ENCODE data around the gene OCA2. TPM values are rescaled to one million over a fixed set of nuclear protein-coding genes. Genes with fewer than 3 reads are reported as not detected.

The OCA2 gene
- polyA plus RNA-seq, 1 donor (not counting 4 experiments of a cell fraction or from before 2014, with no cell fraction given): 0.05 TPM

DNA sequence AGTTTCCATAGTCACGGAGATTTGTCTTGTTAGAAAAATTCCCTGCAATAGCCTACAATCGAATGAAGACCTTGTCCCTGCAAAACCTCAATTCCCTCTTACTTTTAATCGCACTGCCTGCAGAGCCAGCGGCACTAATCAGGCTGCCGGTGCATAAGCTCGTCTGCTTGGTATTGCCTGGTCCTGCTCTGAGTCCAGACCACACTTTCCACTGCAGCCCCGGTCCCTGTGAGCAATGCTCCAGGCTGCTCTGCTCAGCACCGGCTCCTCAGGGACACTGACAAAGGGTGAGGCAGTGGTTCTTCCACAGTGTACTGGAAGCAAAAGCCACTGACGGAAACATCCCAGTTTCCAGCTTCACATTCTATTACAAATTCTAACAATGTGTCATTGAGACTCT lies 164.3 kb downstream of the OCA2 start:
- FAIRE-seq (no peak), DNase-seq (ENCODE audit: low read depth, low spot score) (no peak)
- Histone ChIP-seq H3K27ac (ENCODE audit: control insufficient read depth, insufficient read depth, low read length) (no peak overlapping the region), H3K4me3 (ENCODE audit: control insufficient read depth in 2 of 3, extremely low read depth in 1 of 3, insufficient read depth in 2 of 3, low read depth in 1 of 3, low read length in 3 of 3) (no peak overlapping the region), H3K9ac (ENCODE audit: control insufficient read depth, extremely low read depth, insufficient read depth, low read length) (no peak overlapping the region), H2AFZ (ENCODE audit: control insufficient read depth, low read length) (no peak overlapping the region), H3K27me3 (ENCODE audit: control insufficient read depth, extremely low read depth, insufficient read depth, low read length) (no peaks in the 10 kb centered on the region), H3K36me3 (ENCODE audit: control insufficient read depth in 2 of 2, extremely low read depth in 1 of 2, insufficient read depth in 2 of 2, low read length in 2 of 2) (no peaks in the 10 kb centered on the region), H3K4me2 (ENCODE audit: control insufficient read depth, extremely low read depth, insufficient read depth, low read depth, low read length) (no peak overlapping the region), H3K9me1 (ENCODE audit: control insufficient read depth, extremely low read depth, insufficient read depth, low read length) (no peaks in the 10 kb centered on the region), H4K20me1 (ENCODE audit: control insufficient read depth, extremely low read depth, insufficient read depth, low read length) (no peaks in the 10 kb centered on the region), H3K79me2 (ENCODE audit: control insufficient read depth, insufficient read depth, low read length) (no peaks in the 10 kb centered on the region), H3K4me1 (ENCODE audit: control insufficient read depth, extremely low read depth, insufficient read depth, low read length) (no peaks in the 10 kb centered on the region), H3K9me3 (ENCODE audit: control insufficient read depth, low read depth, low read length) (no peaks in the 10 kb centered on the region)
- dilution Hi-C loops (cut with MboI; ENCODE audit: extremely low pct_ligation_motif_present, low sequenced_read_pairs): no loop called here
- TF ChIP-seq, protein P1, sequence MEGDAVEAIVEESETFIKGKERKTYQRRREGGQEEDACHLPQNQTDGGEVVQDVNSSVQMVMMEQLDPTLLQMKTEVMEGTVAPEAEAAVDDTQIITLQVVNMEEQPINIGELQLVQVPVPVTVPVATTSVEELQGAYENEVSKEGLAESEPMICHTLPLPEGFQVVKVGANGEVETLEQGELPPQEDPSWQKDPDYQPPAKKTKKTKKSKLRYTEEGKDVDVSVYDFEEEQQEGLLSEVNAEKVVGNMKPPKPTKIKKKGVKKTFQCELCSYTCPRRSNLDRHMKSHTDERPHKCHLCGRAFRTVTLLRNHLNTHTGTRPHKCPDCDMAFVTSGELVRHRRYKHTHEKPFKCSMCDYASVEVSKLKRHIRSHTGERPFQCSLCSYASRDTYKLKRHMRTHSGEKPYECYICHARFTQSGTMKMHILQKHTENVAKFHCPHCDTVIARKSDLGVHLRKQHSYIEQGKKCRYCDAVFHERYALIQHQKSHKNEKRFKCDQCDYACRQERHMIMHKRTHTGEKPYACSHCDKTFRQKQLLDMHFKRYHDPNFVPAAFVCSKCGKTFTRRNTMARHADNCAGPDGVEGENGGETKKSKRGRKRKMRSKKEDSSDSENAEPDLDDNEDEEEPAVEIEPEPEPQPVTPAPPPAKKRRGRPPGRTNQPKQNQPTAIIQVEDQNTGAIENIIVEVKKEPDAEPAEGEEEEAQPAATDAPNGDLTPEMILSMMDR (optimal IDR thresholded peaks at IDR 0.05 in 1 of 3, IDR thresholded peaks at IDR 0.05 in 1 of 3, conservative IDR thresholded peaks at IDR 0.05 in 1 of 3; ENCODE audit: extremely low read depth in 1 of 3, insufficient read depth in 2 of 3, low read length in 3 of 3): no peak
- TF ChIP-seq EZH2 (IDR thresholded peaks at IDR 0.05; ENCODE audit: low read length): no peak

DNA sequence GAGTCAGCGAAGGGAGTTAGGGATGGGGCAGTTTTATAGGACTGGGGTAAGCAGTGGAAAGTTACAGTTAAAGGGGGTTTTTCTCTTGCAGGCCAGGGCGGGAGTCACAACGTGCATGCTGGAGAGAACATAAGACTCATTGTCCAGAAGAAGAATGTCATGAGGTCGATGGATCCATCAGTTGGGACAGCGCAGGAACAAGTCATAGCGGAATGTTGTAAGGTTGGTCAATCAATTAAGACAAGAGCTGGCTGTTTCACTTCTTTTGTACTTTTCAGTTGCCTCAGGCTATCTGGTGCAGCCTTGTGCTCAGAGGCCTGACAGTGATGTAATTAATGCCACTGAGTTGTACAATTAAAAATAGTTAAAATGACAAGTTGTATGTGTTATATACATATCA lies 165.6 kb downstream of the OCA2 start:
- dilution Hi-C loops (cut with MboI; ENCODE audit: extremely low pct_ligation_motif_present, low sequenced_read_pairs): no loop called here
- Histone ChIP-seq H3K27me3 (ENCODE audit: control insufficient read depth, extremely low read depth, insufficient read depth, low read length) (no peaks in the 10 kb centered on the region), H3K4me3 (ENCODE audit: control insufficient read depth in 2 of 3, extremely low read depth in 1 of 3, insufficient read depth in 2 of 3, low read depth in 1 of 3, low read length in 3 of 3) (no peak overlapping the region), H3K4me1 (ENCODE audit: control insufficient read depth, extremely low read depth, insufficient read depth, low read length) (no peaks in the 10 kb centered on the region), H3K9ac (ENCODE audit: control insufficient read depth, extremely low read depth, insufficient read depth, low read length) (no peak overlapping the region), H3K27ac (ENCODE audit: control insufficient read depth, insufficient read depth, low read length) (no peak overlapping the region), H3K36me3 (ENCODE audit: control insufficient read depth in 2 of 2, extremely low read depth in 1 of 2, insufficient read depth in 2 of 2, low read length in 2 of 2) (no peaks in the 10 kb centered on the region), H3K9me1 (ENCODE audit: control insufficient read depth, extremely low read depth, insufficient read depth, low read length) (no peaks in the 10 kb centered on the region), H3K79me2 (ENCODE audit: control insufficient read depth, insufficient read depth, low read length) (no peaks in the 10 kb centered on the region), H4K20me1 (ENCODE audit: control insufficient read depth, extremely low read depth, insufficient read depth, low read length) (no peaks in the 10 kb centered on the region), H3K4me2 (ENCODE audit: control insufficient read depth, extremely low read depth, insufficient read depth, low read depth, low read length) (no peak overlapping the region), H3K9me3 (ENCODE audit: control insufficient read depth, low read depth, low read length) (no peaks in the 10 kb centered on the region), H2AFZ (ENCODE audit: control insufficient read depth, low read length) (no peak overlapping the region)
- FAIRE-seq (no peak), DNase-seq (ENCODE audit: low read depth, low spot score) (no peak)
- TF ChIP-seq, protein P1 (optimal IDR thresholded peaks at IDR 0.05 in 1 of 3, IDR thresholded peaks at IDR 0.05 in 1 of 3, conservative IDR thresholded peaks at IDR 0.05 in 1 of 3; ENCODE audit: extremely low read depth in 1 of 3, insufficient read depth in 2 of 3, low read length in 3 of 3): no peak
- no peak for TF ChIP-seq EZH2 (IDR thresholded peaks at IDR 0.05; ENCODE audit: low read length)
